ENCODE measurements around the gene CEP164. TPM values are rescaled to one million over a fixed set of nuclear protein-coding genes. Genes with fewer than 3 reads are reported as not detected.

The CEP164 gene
- total RNA-seq, 1 experiment from 2014 or later: 21.0 TPM

DNA sequence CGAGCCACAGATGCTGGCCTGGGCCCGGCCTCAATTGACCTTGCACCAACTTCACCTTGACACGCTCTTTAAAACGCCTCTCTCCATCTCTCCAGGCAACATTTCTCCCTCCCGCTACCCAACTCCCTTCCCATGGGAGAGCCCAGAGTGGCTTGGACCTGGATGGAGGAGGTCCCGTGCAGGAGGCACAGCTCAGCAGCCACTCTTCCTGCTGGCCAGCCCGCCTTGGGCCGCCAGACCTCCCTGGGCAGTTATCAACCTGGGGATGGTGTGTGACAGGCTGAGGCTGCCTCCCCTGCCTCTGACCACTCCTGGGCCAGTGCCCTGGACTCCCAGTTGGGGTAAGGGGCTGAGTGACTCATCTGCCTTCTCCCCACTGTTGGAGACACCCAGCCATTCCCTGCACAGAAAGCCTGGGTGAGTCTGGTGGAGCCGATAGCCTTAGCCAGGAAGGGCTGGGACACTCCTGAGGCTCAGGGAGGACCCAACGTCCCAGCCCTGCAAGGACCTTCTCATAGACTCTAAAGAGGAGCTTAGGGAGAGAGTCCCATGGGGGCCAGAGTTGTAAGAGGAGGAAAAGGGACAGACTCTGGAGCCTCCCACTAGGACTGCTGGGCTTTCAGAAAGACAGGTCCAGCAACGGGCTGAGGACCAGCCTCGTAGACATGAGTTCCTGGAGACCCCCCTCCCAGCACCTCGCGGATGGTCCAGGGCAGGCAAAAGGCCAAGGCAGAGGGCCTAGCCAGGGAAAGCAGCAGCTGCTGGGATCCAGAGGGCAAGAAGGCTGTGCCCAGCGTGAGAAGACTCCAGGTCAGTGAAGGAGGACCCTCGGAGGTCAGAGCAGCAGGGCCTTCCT lies 131.7 kb downstream of the CEP164 start (continued):
- TF ChIP-seq, protein P1, sequence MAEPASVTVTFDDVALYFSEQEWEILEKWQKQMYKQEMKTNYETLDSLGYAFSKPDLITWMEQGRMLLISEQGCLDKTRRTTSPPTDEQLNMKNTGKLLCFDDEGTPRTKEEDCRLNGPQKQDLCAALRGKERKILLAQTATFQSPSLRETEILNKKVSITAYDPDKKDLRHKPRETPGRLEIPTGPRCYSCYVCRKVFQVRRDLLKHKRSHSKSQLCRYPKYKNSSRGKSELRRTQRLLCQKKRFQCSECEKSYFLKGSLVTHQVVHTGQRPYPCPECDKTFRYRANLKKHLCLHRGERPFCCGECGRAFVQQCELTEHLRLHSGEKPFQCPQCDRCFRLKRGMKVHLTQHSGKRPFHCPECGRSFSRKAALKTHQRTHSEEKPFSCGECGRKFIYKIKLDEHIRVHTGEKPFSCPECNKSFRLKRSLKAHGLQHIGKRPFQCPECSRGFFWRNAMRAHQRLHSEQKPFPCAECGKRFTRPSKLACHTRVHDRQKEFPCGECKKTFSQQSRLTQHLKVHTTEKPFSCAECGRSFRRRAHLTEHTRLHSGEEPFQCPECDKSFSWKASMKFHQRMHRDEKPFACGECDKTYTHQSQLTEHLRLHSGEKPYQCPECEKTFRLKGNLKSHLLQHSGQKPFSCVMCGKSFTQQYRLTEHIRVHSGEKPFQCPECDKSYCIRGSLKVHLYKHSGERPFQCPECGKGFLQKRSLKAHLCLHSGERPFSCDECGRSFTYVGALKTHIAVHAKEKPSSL (CRISPR knock-in tag; conservative IDR thresholded peaks at IDR 0.05): no peak
- TF ChIP-seq GABPB1 (CRISPR knock-in tag; IDR thresholded peaks at IDR 0.05): no peak
- TF ChIP-seq PRRX2 (CRISPR knock-in tag; IDR thresholded peaks at IDR 0.05): no peak

DNA sequence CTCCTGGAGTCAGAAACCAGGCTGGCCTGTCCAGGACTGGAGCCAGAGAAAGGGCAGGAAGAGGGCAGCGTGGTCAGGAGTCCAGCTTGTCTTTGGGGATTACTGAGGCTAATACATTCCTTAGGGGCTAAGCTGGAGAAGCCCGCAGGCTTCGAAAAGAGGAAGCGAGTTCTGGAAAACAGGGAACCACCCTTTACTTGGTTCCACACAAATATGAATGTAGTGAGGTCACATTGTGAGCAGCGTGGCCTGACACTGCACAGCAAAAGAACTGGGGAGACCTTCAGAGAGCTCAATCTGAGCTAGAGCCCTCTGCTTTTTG lies 132.3 kb downstream of the CEP164 start:
- Mint-ChIP-seq H3K4me1 (0 out of 2 replicates have a peak, but pooled peaks cover 4% of the 10 kb centered on the region), H3K9me3 (no peaks in the 10 kb centered on the region), H3K27me3 (ENCODE audit: low read depth) (no peaks in the 10 kb centered on the region), H3K4me3 (no peak overlapping the region), H3K36me3 (no peaks in the 10 kb centered on the region), H3K27ac (no peak overlapping the region)
- no peak for TF ChIP-seq PRRX2 (CRISPR knock-in tag; IDR thresholded peaks at IDR 0.05)
- TF ChIP-seq, protein P2, sequence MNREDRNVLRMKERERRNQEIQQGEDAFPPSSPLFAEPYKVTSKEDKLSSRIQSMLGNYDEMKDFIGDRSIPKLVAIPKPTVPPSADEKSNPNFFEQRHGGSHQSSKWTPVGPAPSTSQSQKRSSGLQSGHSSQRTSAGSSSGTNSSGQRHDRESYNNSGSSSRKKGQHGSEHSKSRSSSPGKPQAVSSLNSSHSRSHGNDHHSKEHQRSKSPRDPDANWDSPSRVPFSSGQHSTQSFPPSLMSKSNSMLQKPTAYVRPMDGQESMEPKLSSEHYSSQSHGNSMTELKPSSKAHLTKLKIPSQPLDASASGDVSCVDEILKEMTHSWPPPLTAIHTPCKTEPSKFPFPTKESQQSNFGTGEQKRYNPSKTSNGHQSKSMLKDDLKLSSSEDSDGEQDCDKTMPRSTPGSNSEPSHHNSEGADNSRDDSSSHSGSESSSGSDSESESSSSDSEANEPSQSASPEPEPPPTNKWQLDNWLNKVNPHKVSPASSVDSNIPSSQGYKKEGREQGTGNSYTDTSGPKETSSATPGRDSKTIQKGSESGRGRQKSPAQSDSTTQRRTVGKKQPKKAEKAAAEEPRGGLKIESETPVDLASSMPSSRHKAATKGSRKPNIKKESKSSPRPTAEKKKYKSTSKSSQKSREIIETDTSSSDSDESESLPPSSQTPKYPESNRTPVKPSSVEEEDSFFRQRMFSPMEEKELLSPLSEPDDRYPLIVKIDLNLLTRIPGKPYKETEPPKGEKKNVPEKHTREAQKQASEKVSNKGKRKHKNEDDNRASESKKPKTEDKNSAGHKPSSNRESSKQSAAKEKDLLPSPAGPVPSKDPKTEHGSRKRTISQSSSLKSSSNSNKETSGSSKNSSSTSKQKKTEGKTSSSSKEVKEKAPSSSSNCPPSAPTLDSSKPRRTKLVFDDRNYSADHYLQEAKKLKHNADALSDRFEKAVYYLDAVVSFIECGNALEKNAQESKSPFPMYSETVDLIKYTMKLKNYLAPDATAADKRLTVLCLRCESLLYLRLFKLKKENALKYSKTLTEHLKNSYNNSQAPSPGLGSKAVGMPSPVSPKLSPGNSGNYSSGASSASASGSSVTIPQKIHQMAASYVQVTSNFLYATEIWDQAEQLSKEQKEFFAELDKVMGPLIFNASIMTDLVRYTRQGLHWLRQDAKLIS (CRISPR knock-in tag; IDR thresholded peaks at IDR 0.05; ENCODE audit: borderline replicate concordance): no peak
- TF ChIP-seq, protein P3, sequence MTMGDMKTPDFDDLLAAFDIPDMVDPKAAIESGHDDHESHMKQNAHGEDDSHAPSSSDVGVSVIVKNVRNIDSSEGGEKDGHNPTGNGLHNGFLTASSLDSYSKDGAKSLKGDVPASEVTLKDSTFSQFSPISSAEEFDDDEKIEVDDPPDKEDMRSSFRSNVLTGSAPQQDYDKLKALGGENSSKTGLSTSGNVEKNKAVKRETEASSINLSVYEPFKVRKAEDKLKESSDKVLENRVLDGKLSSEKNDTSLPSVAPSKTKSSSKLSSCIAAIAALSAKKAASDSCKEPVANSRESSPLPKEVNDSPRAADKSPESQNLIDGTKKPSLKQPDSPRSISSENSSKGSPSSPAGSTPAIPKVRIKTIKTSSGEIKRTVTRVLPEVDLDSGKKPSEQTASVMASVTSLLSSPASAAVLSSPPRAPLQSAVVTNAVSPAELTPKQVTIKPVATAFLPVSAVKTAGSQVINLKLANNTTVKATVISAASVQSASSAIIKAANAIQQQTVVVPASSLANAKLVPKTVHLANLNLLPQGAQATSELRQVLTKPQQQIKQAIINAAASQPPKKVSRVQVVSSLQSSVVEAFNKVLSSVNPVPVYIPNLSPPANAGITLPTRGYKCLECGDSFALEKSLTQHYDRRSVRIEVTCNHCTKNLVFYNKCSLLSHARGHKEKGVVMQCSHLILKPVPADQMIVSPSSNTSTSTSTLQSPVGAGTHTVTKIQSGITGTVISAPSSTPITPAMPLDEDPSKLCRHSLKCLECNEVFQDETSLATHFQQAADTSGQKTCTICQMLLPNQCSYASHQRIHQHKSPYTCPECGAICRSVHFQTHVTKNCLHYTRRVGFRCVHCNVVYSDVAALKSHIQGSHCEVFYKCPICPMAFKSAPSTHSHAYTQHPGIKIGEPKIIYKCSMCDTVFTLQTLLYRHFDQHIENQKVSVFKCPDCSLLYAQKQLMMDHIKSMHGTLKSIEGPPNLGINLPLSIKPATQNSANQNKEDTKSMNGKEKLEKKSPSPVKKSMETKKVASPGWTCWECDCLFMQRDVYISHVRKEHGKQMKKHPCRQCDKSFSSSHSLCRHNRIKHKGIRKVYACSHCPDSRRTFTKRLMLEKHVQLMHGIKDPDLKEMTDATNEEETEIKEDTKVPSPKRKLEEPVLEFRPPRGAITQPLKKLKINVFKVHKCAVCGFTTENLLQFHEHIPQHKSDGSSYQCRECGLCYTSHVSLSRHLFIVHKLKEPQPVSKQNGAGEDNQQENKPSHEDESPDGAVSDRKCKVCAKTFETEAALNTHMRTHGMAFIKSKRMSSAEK (CRISPR knock-in tag; IDR thresholded peaks at IDR 0.05; ENCODE audit: borderline replicate concordance): no peak
- ChIA-PET CTCF (interaction anchor here (1.1 to 2.6 kb wide), 3 partner anchors 9 to 34 kb away, joined by 6 to 11 read pairs (median 6); no protein-coding TSS in a partner anchor), POLR2A (no interaction called here)
- no peak for DNase-seq (ENCODE audit: low spot score)
- no peak for ATAC-seq

DNA sequence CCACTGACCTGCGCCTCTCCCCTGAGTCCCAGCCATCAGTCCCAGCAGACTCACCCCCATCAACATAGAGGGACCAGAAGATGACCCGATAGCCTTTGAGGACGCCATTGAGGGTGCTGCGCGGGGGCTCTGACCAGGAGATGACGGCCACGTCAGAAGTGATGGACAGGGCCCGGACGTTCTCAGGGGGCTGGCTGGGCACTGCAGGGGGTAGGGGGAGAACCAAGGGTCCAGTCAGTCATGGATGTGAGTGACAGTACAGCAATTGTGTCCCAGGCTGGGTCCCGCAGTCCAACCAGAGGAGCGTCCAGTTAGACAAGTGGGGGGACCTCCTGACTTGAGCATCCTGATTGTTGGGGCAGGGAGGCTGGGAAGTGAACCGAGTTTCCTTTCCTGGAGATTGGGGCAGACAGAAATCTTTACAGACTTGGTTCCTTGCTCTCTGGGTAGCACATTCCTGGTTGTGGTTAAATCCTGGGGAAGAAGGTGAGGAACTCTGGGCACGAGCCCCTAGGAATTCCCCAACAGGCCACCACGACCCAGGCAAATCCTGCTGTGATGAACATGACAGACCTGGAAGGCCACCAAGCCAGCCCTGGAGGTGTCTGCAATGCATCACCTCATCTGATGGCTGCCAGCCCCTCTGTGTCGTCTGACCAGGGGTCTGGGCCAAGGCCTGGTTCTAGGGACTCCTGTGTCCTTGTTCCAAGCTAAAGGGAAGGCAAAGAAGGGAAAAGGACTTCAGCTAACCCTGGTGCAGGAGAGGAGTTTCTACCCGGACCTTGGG lies 133.9 kb downstream of the CEP164 start:
- Mint-ChIP-seq H3K27ac (no peak overlapping the region), H3K4me3 (no peak overlapping the region), H3K36me3 (no peaks in the 10 kb centered on the region), H3K9me3 (no peaks in the 10 kb centered on the region), H3K27me3 (ENCODE audit: low read depth) (no peaks in the 10 kb centered on the region), H3K4me1 (0 out of 2 replicates have a peak, but pooled peaks cover 4% of the 10 kb centered on the region)
- CTCF ChIA-PET: interaction anchor here (2.6 kb wide), 1 partner anchor 35 kb away, joined by 11 read pairs; no protein-coding TSS in a partner anchor
- no peak for DNase-seq (ENCODE audit: low spot score)
- POLR2A ChIA-PET: no interaction called here
- no peak for ATAC-seq
- TF ChIP-seq MYBL2 (CRISPR knock-in tag; IDR thresholded peaks at IDR 0.05) (no peak), JUN (CRISPR knock-in tag; IDR thresholded peaks at IDR 0.05) (no peak), ETV6 (CRISPR knock-in tag; IDR thresholded peaks at IDR 0.05) (no peak), SMAD3 (CRISPR knock-in tag; IDR thresholded peaks at IDR 0.05; ENCODE audit: borderline replicate concordance) (no peak), ZNF396 (CRISPR knock-in tag; IDR thresholded peaks at IDR 0.05; ENCODE audit: borderline replicate concordance) (no peak), ZNF416 (CRISPR knock-in tag; IDR thresholded peaks at IDR 0.05) (no peak)
- TF ChIP-seq, protein P4, sequence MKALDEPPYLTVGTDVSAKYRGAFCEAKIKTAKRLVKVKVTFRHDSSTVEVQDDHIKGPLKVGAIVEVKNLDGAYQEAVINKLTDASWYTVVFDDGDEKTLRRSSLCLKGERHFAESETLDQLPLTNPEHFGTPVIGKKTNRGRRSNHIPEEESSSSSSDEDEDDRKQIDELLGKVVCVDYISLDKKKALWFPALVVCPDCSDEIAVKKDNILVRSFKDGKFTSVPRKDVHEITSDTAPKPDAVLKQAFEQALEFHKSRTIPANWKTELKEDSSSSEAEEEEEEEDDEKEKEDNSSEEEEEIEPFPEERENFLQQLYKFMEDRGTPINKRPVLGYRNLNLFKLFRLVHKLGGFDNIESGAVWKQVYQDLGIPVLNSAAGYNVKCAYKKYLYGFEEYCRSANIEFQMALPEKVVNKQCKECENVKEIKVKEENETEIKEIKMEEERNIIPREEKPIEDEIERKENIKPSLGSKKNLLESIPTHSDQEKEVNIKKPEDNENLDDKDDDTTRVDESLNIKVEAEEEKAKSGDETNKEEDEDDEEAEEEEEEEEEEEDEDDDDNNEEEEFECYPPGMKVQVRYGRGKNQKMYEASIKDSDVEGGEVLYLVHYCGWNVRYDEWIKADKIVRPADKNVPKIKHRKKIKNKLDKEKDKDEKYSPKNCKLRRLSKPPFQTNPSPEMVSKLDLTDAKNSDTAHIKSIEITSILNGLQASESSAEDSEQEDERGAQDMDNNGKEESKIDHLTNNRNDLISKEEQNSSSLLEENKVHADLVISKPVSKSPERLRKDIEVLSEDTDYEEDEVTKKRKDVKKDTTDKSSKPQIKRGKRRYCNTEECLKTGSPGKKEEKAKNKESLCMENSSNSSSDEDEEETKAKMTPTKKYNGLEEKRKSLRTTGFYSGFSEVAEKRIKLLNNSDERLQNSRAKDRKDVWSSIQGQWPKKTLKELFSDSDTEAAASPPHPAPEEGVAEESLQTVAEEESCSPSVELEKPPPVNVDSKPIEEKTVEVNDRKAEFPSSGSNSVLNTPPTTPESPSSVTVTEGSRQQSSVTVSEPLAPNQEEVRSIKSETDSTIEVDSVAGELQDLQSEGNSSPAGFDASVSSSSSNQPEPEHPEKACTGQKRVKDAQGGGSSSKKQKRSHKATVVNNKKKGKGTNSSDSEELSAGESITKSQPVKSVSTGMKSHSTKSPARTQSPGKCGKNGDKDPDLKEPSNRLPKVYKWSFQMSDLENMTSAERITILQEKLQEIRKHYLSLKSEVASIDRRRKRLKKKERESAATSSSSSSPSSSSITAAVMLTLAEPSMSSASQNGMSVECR (CRISPR knock-in tag; IDR thresholded peaks at IDR 0.05; ENCODE audit: borderline replicate concordance): no peak
- TF ChIP-seq, protein P5, sequence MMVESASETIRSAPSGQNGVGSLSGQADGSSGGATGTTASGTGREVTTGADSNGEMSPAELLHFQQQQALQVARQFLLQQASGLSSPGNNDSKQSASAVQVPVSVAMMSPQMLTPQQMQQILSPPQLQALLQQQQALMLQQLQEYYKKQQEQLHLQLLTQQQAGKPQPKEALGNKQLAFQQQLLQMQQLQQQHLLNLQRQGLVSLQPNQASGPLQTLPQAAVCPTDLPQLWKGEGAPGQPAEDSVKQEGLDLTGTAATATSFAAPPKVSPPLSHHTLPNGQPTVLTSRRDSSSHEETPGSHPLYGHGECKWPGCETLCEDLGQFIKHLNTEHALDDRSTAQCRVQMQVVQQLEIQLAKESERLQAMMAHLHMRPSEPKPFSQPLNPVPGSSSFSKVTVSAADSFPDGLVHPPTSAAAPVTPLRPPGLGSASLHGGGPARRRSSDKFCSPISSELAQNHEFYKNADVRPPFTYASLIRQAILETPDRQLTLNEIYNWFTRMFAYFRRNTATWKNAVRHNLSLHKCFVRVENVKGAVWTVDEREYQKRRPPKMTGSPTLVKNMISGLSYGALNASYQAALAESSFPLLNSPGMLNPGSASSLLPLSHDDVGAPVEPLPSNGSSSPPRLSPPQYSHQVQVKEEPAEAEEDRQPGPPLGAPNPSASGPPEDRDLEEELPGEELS (CRISPR knock-in tag; IDR thresholded peaks at IDR 0.05): no peak
